Measurements from ENCODE around the gene AKT2. TPM values are rescaled to one million over a fixed set of nuclear protein-coding genes. Genes with fewer than 3 reads are reported as not detected.

The AKT2 gene
- total RNA-seq, 3 donors from 2014 or later (not counting 1 experiment from before 2014, with no cell fraction given) = 234 to 292 (median 261) TPM

DNA sequence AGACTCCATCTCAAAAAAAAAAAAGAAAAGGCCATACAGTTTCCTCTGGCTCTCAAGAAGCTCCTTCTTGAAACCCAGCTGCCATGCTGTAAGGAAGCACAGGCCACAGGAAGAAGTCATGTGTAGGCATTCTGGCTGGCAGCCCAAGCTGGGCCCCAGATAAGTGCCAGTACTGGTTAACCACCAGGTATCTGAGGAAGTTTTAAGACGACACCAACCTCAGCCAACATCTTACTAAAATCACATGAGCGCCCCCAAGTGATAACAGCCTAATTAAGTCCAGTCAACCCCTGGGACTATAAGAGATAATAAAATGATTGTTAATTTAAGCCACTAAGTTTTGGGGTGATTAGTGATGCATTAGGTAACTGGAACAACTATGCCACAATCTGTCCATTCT lies 27.4 kb upstream of the AKT2 start:
- no peak overlapping the region for H3K27ac ChIP-seq (ENCODE audit: low read length)
- H3K4me3 ChIP-seq (ENCODE audit: low read length) = no peak overlapping the region
- H3K4me1 ChIP-seq (ENCODE audit: control insufficient read depth, insufficient read depth, low read length) = no peaks in the 10 kb centered on the region
- H3K27me3 ChIP-seq (ENCODE audit: control insufficient read depth, insufficient read depth, low read length) = no peaks in the 10 kb centered on the region
- intact Hi-C loops (cut with micrococcal nuclease) = no loop called here
- no peaks in the 10 kb centered on the region for H3K4me1 Mint-ChIP-seq
- DNase-seq (no peak), ATAC-seq (no peak)
- no peak overlapping the region for H3K4me3 Mint-ChIP-seq
- H3K27me3 Mint-ChIP-seq (ENCODE audit: low read depth in 2 of 2) = no peaks in the 10 kb centered on the region
- WGBS (ENCODE audit: insufficient coverage) = 13% methylated on average over 1 of the region's 2 CpGs
- H3K36me3 Mint-ChIP-seq = no peaks in the 10 kb centered on the region
- H3K36me3 ChIP-seq (ENCODE audit: control insufficient read depth, insufficient read depth, low read length) = no peaks in the 10 kb centered on the region
- H3K9me3 Mint-ChIP-seq = no peaks in the 10 kb centered on the region
- H3K27ac Mint-ChIP-seq = no peak overlapping the region
- H3K9me3 ChIP-seq (ENCODE audit: control insufficient read depth, insufficient read depth, low read length) = no peaks in the 10 kb centered on the region
- TF ChIP-seq, protein P1, sequence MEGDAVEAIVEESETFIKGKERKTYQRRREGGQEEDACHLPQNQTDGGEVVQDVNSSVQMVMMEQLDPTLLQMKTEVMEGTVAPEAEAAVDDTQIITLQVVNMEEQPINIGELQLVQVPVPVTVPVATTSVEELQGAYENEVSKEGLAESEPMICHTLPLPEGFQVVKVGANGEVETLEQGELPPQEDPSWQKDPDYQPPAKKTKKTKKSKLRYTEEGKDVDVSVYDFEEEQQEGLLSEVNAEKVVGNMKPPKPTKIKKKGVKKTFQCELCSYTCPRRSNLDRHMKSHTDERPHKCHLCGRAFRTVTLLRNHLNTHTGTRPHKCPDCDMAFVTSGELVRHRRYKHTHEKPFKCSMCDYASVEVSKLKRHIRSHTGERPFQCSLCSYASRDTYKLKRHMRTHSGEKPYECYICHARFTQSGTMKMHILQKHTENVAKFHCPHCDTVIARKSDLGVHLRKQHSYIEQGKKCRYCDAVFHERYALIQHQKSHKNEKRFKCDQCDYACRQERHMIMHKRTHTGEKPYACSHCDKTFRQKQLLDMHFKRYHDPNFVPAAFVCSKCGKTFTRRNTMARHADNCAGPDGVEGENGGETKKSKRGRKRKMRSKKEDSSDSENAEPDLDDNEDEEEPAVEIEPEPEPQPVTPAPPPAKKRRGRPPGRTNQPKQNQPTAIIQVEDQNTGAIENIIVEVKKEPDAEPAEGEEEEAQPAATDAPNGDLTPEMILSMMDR (IDR thresholded peaks at IDR 0.05) = no peak

DNA sequence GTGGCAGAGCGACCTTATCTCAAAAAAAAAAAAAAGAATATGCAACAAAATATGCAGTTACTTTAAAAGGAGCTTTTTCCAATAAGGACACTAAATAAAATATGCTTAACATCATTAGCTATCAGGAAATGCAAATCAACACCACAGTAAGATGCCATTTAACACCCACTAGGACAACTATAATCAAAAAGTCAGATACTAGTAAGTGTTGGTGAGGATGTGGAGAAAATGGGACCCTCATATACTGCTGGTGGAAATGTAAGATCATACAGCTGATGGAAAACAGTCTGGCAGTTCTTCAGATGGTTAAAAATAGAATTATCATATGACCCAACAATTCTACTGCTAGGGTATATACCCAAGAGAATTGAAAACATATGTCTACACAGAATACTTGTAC lies 24.5 kb upstream of the AKT2 start:
- Histone ChIP-seq H3K9me3 (ENCODE audit: control insufficient read depth, insufficient read depth, low read length) (no peaks in the 10 kb centered on the region), H3K4me3 (ENCODE audit: low read length) (no peak overlapping the region), H3K36me3 (ENCODE audit: control insufficient read depth, insufficient read depth, low read length) (no peaks in the 10 kb centered on the region), H3K27ac (ENCODE audit: low read length) (no peak overlapping the region), H3K4me1 (ENCODE audit: control insufficient read depth, insufficient read depth, low read length) (no peaks in the 10 kb centered on the region), H3K27me3 (ENCODE audit: control insufficient read depth, insufficient read depth, low read length) (no peaks in the 10 kb centered on the region)
- H3K36me3 Mint-ChIP-seq = no peaks in the 10 kb centered on the region
- no peaks in the 10 kb centered on the region for H3K27me3 Mint-ChIP-seq (ENCODE audit: low read depth in 2 of 2)
- H3K27ac Mint-ChIP-seq = no peak overlapping the region
- peaks cover 5% of the 10 kb centered on the region in 2 donors for H3K4me1 Mint-ChIP-seq
- WGBS (ENCODE audit: insufficient coverage) = 100% methylated on average over 1 of the region's 1 CpG
- intact Hi-C loops (cut with micrococcal nuclease) = no loop called here
- ATAC-seq = no peak
- TF ChIP-seq, protein P1 (IDR thresholded peaks at IDR 0.05) = no peak
- no peaks in the 10 kb centered on the region for H3K9me3 Mint-ChIP-seq
- H3K4me3 Mint-ChIP-seq = no peak overlapping the region
- no peak for DNase-seq

DNA sequence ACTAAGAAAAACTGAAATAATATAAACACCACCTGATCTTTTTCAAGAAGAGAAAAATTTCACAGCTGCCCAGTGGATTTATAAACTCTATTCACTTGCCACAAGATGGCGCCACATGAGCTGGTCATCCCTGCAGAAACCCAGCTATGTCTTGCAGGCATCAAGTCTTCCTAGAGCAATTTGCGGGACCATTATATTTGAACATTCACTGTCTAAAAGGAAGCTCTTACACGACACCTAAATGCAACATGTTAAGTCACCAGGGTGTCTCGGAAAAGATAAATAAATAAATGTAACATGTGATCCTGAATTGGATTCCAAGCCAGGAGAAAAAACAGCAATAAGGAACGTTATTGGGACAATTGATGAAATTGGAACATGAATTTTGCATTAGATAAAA lies 20.3 kb upstream of the AKT2 start:
- peak; percentile 78 to 83 (median 80) for ATAC-seq

DNA sequence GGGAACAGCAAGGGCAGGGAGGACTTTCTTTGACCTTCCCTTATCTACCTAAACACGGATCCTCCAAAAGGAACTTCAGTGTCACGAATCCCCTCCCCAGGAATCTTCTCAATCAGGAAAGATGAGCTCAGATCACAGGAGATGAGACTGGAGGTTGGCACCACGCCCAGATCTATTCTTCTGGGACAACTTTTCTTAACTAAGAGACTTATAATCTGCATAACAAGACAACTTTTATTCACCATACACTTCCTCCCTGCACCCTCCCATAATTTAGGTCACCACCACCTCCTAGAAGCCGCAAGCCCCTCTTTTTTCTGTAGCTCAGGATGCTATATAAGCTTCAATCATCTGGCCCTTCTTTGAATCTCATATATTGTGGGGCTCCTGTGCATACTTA lies 19.2 kb upstream of the AKT2 start:
- H3K9me3 Mint-ChIP-seq = no peaks in the 10 kb centered on the region
- no peak overlapping the region for H3K27ac Mint-ChIP-seq
- TF ChIP-seq, protein P1 (IDR thresholded peaks at IDR 0.05) = no peak
- H3K27me3 Mint-ChIP-seq (ENCODE audit: low read depth in 2 of 2) = no peaks in the 10 kb centered on the region
- Histone ChIP-seq H3K36me3 (ENCODE audit: control insufficient read depth, insufficient read depth, low read length) (no peaks in the 10 kb centered on the region), H3K9me3 (ENCODE audit: control insufficient read depth, insufficient read depth, low read length) (no peaks in the 10 kb centered on the region), H3K27ac (ENCODE audit: low read length) (no peak overlapping the region), H3K27me3 (ENCODE audit: control insufficient read depth, insufficient read depth, low read length) (no peaks in the 10 kb centered on the region), H3K4me1 (ENCODE audit: control insufficient read depth, insufficient read depth, low read length) (no peaks in the 10 kb centered on the region), H3K4me3 (ENCODE audit: low read length) (no peak overlapping the region)
- H3K4me1 Mint-ChIP-seq = peaks cover 5% of the 10 kb centered on the region in 2 donors
- ATAC-seq = no peak
- no peak overlapping the region for H3K4me3 Mint-ChIP-seq
- no peaks in the 10 kb centered on the region for H3K36me3 Mint-ChIP-seq
- intact Hi-C loops (cut with micrococcal nuclease) = no loop called here
- 79% methylated on average over 4 of the region's 4 CpGs for WGBS (ENCODE audit: insufficient coverage)
- no peak for DNase-seq

More for the DNA sequence above, 20.3 kb upstream of the AKT2 start:
- H3K27ac Mint-ChIP-seq = no peak overlapping the region
- no peak overlapping the region for H3K4me3 ChIP-seq (ENCODE audit: low read length)
- no peaks in the 10 kb centered on the region for H3K9me3 ChIP-seq (ENCODE audit: control insufficient read depth, insufficient read depth, low read length)
- no peaks in the 10 kb centered on the region for H3K27me3 Mint-ChIP-seq (ENCODE audit: low read depth in 2 of 2)
- peaks cover 5% of the 10 kb centered on the region in 2 donors for H3K4me1 Mint-ChIP-seq
- TF ChIP-seq, protein P1 (IDR thresholded peaks at IDR 0.05) = peak; percentile 87
- no peaks in the 10 kb centered on the region for H3K27me3 ChIP-seq (ENCODE audit: control insufficient read depth, insufficient read depth, low read length)
- no peaks in the 10 kb centered on the region for H3K4me1 ChIP-seq (ENCODE audit: control insufficient read depth, insufficient read depth, low read length)
- H3K36me3 ChIP-seq (ENCODE audit: control insufficient read depth, insufficient read depth, low read length) = no peaks in the 10 kb centered on the region
- peak; percentile 53 to 87 for DNase-seq
- no peaks in the 10 kb centered on the region for H3K9me3 Mint-ChIP-seq
- H3K36me3 Mint-ChIP-seq = no peaks in the 10 kb centered on the region
- 16% methylated on average over 4 of the region's 5 CpGs for WGBS (ENCODE audit: insufficient coverage)
- no peak overlapping the region for H3K4me3 Mint-ChIP-seq
- intact Hi-C loops (cut with micrococcal nuclease) = loop anchor here (1.0 kb wide), 2 partner anchors 297 to 329 kb away; no protein-coding TSS in a partner anchor
- H3K27ac ChIP-seq (ENCODE audit: low read length) = no peak overlapping the region
